Endothelial cell of umbilical vein (primary cell): ENCODE data around the gene USP35. TPM values are rescaled to one million over a fixed set of nuclear protein-coding genes. Genes with fewer than 3 reads are reported as not detected.

Experiments
- BruUV-seq: library from RNA; stranded (reverse); fragments of 400-500 nt; replicated peaks from 2 replicates; lab custom pipeline; 2021; lab: Mats Ljungman, UMichigan
- CTCF ChIA-PET: fragments of 300-600, 350-600 bp; sonication (Branson Sonifier 250); formaldehyde crosslinking; loops from one replicate; lab custom pipeline; 2021; ENCODE audit warnings: antibody characterized with exemption, inconsistent platforms; lab: Charles Lee
- POLR2A ChIA-PET: fragments of 300-600, 350-600 bp; sonication (Branson Sonifier 250); formaldehyde crosslinking; loops from one replicate; lab custom pipeline; 2021; ENCODE audit warnings: antibody characterized with exemption, inconsistent platforms; lab: Charles Lee
- DNase-seq: peaks from one replicate; pipeline ENCODE4 v3.0.0-alpha.2; 2011; ENCODE audit warnings: low read depth, low spot score
- FAIRE-seq: peaks from 2 replicates; lab custom pipeline; 2011; peaks lifted over from hg19 to GRCh38; lab: Jason Lieb, UNC
- H2AFZ ChIP-seq: 2 replicates; pipeline ENCODE4 v1.6.0; 2012; ENCODE audit warnings: low read depth, low read length, control low read depth, inconsistent platforms
- H3K27ac ChIP-seq: 2 replicates; pipeline ENCODE4 v1.5.1; 2011; ENCODE audit warnings: low read depth, mild to moderate bottlenecking, control low read depth, low read length, moderate library complexity; ENCODE audit not compliant: insufficient read depth
- H3K27me3 ChIP-seq, 2 experiments: 2 replicates each; pipeline versions ENCODE4 v1.6.0 to v1.6.1; 2011; ENCODE audit warnings: low read length in 2 of 2, mixed read lengths in 1 of 2; ENCODE audit not compliant: control insufficient read depth in 2 of 2, insufficient read depth in 2 of 2
- H3K36me3 ChIP-seq, 2 experiments: 2 replicates in 1 of 2; 3 replicates in 1 of 2; pipeline ENCODE4 v1.5.1; 2011; ENCODE audit warnings: low read length in 2 of 2, mild to moderate bottlenecking in 1 of 2, moderate library complexity in 1 of 2; ENCODE audit not compliant: control insufficient read depth in 2 of 2, insufficient read depth in 2 of 2; ENCODE audit errors: extremely low read depth in 1 of 2
- H3K4me1 ChIP-seq: 3 replicates; pipeline ENCODE4 v1.5.1; 2011; ENCODE audit warnings: mild to moderate bottlenecking, low read length; ENCODE audit not compliant: control insufficient read depth, insufficient read depth; ENCODE audit errors: extremely low read depth
- H3K4me2 ChIP-seq: 2 replicates; pipeline ENCODE4 v1.6.1; 2011; ENCODE audit warnings: low read length, control low read depth, mixed read lengths; ENCODE audit not compliant: insufficient read depth
- H3K4me3 ChIP-seq, 3 experiments: fragments of 200-600 bp in 1 of 3; sonication (generic), shearing (Covaris generic) in 1 of 3; replicated peaks in 1 of 3; 2 replicates each; pipeline ENCODE4 v1.5.1; 2011 to 2016; ENCODE audit warnings: control low read depth in 3 of 3, low read length in 3 of 3, mild to moderate bottlenecking in 2 of 3, inconsistent platforms in 1 of 3, low read depth in 1 of 3, moderate library complexity in 1 of 3; ENCODE audit not compliant: insufficient read depth in 1 of 3
- H3K79me2 ChIP-seq: 2 replicates; pipeline ENCODE4 v1.6.0; 2012; ENCODE audit warnings: low read length, inconsistent platforms; ENCODE audit not compliant: control insufficient read depth, insufficient read depth
- H3K9ac ChIP-seq: replicated peaks from 2 replicates; pipeline ENCODE3; 2011; ENCODE audit warnings: low read length, control low read depth; ENCODE audit not compliant: insufficient read depth; ENCODE audit errors: extremely low read depth
- H3K9me1 ChIP-seq: replicated peaks from 3 replicates; pipeline ENCODE4 v1.6.0; 2011; ENCODE audit warnings: mild to moderate bottlenecking, low read length; ENCODE audit not compliant: control insufficient read depth, insufficient read depth; ENCODE audit errors: extremely low read depth
- H3K9me3 ChIP-seq: replicated peaks from 2 replicates; pipeline ENCODE4 v1.5.1; 2012; ENCODE audit warnings: low read length, inconsistent platforms; ENCODE audit not compliant: control insufficient read depth, insufficient read depth
- H4K20me1 ChIP-seq: replicated peaks from 2 replicates; pipeline ENCODE3; 2011; ENCODE audit warnings: mild to moderate bottlenecking, low read length; ENCODE audit not compliant: control insufficient read depth, insufficient read depth; ENCODE audit errors: extremely low read depth
- EZH2 ChIP-seq: IDR thresholded peaks from 2 replicates; pipeline ENCODE4 v1.6.1; 2012; ENCODE audit warnings: borderline replicate concordance, low read depth, mild to moderate bottlenecking, moderate library complexity, low read length, inconsistent platforms; ENCODE audit not compliant: severe bottlenecking
- FOS ChIP-seq: IDR thresholded peaks from 2 replicates; pipeline ENCODE4 v1.6.1; 2011; ENCODE audit warnings: mild to moderate bottlenecking, low read length, moderate library complexity, borderline replicate concordance; ENCODE audit not compliant: insufficient read depth
- GATA2 ChIP-seq: IDR thresholded peaks from 2 replicates; pipeline ENCODE4 v1.7.0; 2011; ENCODE audit warnings: low read depth, mild to moderate bottlenecking, moderate library complexity, mixed read lengths, low read length; ENCODE audit not compliant: insufficient read length, insufficient read depth
- JUN ChIP-seq: IDR thresholded peaks from 2 replicates; pipeline ENCODE4 v1.6.1; 2011; ENCODE audit warnings: borderline replicate concordance, low read depth; ENCODE audit not compliant: insufficient read length, insufficient read depth
- MYC ChIP-seq: IDR thresholded peaks from one replicate; pipeline ENCODE4 v1.6.1; 2011; ENCODE audit warnings: mild to moderate bottlenecking, low read depth, low read length
- POLR2A ChIP-seq: IDR thresholded peaks from 2 replicates; pipeline ENCODE4 v1.6.1; 2012; ENCODE audit warnings: low read depth, mild to moderate bottlenecking, control low read depth, low read length
- POLR2AphosphoS5 ChIP-seq: IDR thresholded peaks from 2 replicates; pipeline ENCODE4 v1.6.1; 2012; ENCODE audit warnings: low read depth, mild to moderate bottlenecking, control low read depth, low read length, moderate library complexity; ENCODE audit not compliant: insufficient read depth
- dilution Hi-C: fragments of 300-500 bp; cut with MboI; formaldehyde crosslinking; loops from one replicate; pipeline ENCODE4 v1.15.0; 2019; ENCODE audit warnings: low sequenced_read_pairs; ENCODE audit not compliant: extremely low pct_ligation_motif_present
- intact Hi-C: fragments of 100-400 bp; cut with micrococcal nuclease; formaldehyde crosslinking; loops from one replicate; pipeline ENCODE4 v1.10.0; 2022
- polyA plus RNA-seq, 4 experiments: library from polyadenylated mRNA; depleted of rRNA in 3 of 4; stranded (reverse) in 3 of 4; unstranded in 1 of 4; fragments of >200 nt; gene quantifications; 2 replicates each; pipeline versions ENCODE4 v1.2.1 to v1.2.3, GENCODE V29; 2011 to 2012; ENCODE audit warnings: missing spikeins in 1 of 4
- total RNA-seq: library from RNA; stranded (reverse); gene quantifications from 2 replicates; pipeline ENCODE4 v1.2.3, GENCODE V29; 2021
- TF ChIP-seq, protein P1 (sequence below), 2 donors: IDR thresholded peaks; 1 replicate in 1 of 2; 2 replicates in 1 of 2; pipeline ENCODE4 v1.5.1; 2011; ENCODE audit warnings: low read length in 2 of 2, mild to moderate bottlenecking in 2 of 2, moderate library complexity in 2 of 2, control low read depth in 1 of 2, inconsistent platforms in 1 of 2, low read depth in 1 of 2; ENCODE audit not compliant: insufficient read depth in 1 of 2; ENCODE audit errors: extremely low read depth in 1 of 2
- TF ChIP-seq, protein P2 (sequence below): IDR thresholded peaks from 2 replicates; pipeline ENCODE4 v1.6.1; 2011; ENCODE audit not compliant: insufficient read depth, insufficient read length

The USP35 gene
- total and polyA plus RNA-seq, 2 donors (not counting 3 experiments of a cell fraction or from before 2014, with no cell fraction given) = 8.9 to 12.4 TPM

DNA sequence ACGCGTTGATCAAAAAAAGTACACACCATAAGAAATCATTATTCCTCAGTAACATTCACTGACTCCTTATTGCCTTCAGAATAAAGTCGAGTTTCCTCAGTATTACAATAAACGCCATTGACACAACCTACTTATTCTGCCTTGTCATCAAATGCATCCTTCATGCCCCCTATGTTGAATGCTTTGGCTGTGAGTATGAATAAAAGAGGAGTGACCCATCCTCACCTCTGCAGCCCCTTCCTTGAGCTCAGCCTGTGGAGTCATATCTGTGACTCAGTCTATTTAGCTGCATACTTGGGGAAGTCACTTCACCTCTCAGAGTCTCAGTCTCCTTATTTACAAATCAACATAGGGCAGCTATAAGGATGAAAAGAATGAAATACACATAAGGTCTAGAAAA, 65.1 kb downstream of the USP35 start:
- Histone ChIP-seq H3K27me3 (no peaks in the 10 kb centered on the region), H3K27ac (no peak overlapping the region), H3K9me1 (no peaks in the 10 kb centered on the region), H3K9ac (no peak overlapping the region), H3K4me1 (peaks cover 29% of the 10 kb centered on the region), H3K4me2 (no peak overlapping the region), H3K9me3 (no peaks in the 10 kb centered on the region), H3K79me2 (peaks cover 16% of the 10 kb centered on the region), H3K36me3 (peaks cover 3 to 6% of the 10 kb centered on the region in 2 experiments), H4K20me1 (no peaks in the 10 kb centered on the region), H2AFZ (no peak overlapping the region), H3K4me3 (no peak overlapping the region)
- peak; percentile 54 for TF ChIP-seq POLR2AphosphoS5
- peak; percentile 69 for TF ChIP-seq FOS
- no peak for TF ChIP-seq MYC
- ChIA-PET POLR2A (no interaction called here), CTCF (interaction anchor here (1.4 to 3.9 kb wide), 2 partner anchors 26 to 163 kb away, joined by 3 to 21 read pairs; partner anchors contain the start of gene GAB2)
- FAIRE-seq = peak; percentile 63
- DNase-seq = peak; percentile 27
- dilution Hi-C loops = no loop called here
- intact Hi-C loops = no loop called here
- no TSS peak for BruUV-seq

DNA sequence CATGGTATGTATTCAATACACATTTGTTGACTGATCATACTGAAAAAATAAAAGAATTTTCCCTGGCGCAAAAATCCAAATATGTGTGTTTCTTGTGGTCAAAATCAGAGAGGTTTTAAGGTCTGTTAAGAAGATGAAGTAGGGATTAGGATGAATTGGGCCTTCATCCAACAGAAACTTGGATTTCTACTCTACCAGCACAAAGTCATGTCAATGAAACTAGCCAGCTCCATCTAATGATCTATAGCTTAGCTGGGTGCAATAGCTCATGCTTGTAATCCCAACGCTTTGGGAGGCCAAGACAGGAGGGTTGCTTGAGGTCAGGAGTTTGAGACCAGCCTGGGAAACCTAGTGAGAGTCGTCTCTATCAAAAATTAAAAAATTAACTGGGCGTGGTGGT, 65.5 kb downstream of the USP35 start:
- intact Hi-C loops = no loop called here
- Histone ChIP-seq H3K27me3 (no peaks in the 10 kb centered on the region), H3K4me2 (no peak overlapping the region), H3K9me1 (no peaks in the 10 kb centered on the region), H3K4me1 (peaks cover 29% of the 10 kb centered on the region), H2AFZ (no peak overlapping the region), H3K36me3 (peaks cover 2 to 6% of the 10 kb centered on the region in 2 experiments), H3K79me2 (peaks cover 16% of the 10 kb centered on the region), H3K27ac (no peak overlapping the region), H3K9ac (no peak overlapping the region), H3K9me3 (no peaks in the 10 kb centered on the region), H4K20me1 (no peaks in the 10 kb centered on the region), H3K4me3 (no peak overlapping the region)
- TF ChIP-seq EZH2 = no peak
- TF ChIP-seq, protein P1, sequence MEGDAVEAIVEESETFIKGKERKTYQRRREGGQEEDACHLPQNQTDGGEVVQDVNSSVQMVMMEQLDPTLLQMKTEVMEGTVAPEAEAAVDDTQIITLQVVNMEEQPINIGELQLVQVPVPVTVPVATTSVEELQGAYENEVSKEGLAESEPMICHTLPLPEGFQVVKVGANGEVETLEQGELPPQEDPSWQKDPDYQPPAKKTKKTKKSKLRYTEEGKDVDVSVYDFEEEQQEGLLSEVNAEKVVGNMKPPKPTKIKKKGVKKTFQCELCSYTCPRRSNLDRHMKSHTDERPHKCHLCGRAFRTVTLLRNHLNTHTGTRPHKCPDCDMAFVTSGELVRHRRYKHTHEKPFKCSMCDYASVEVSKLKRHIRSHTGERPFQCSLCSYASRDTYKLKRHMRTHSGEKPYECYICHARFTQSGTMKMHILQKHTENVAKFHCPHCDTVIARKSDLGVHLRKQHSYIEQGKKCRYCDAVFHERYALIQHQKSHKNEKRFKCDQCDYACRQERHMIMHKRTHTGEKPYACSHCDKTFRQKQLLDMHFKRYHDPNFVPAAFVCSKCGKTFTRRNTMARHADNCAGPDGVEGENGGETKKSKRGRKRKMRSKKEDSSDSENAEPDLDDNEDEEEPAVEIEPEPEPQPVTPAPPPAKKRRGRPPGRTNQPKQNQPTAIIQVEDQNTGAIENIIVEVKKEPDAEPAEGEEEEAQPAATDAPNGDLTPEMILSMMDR (IDR thresholded peaks at IDR 0.05; ENCODE audit: extremely low read depth in 1 of 2, insufficient read depth in 1 of 2, low read depth in 1 of 2, low read length in 2 of 2) = no peak
- TF ChIP-seq JUN = no peak
- TF ChIP-seq MYC = no peak
- no peak for TF ChIP-seq POLR2AphosphoS5
- TF ChIP-seq, protein P2, sequence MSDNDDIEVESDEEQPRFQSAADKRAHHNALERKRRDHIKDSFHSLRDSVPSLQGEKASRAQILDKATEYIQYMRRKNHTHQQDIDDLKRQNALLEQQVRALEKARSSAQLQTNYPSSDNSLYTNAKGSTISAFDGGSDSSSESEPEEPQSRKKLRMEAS = no peak
- no peak for TF ChIP-seq POLR2A
- no peak for TF ChIP-seq FOS
- TF ChIP-seq GATA2 = no peak
- dilution Hi-C loops = no loop called here
- ChIA-PET CTCF (interaction anchor here (1.4 to 3.9 kb wide), 2 partner anchors 27 to 163 kb away, joined by 3 to 21 read pairs; partner anchors contain the start of gene GAB2), POLR2A (no interaction called here)
- peak; percentile 26 for FAIRE-seq
- BruUV-seq = no TSS peak
- no peak for DNase-seq
